Globus pallidus (tissue), 1 donor: ENCODE measurements around the gene SOST.

ENCODE experiments used
- DNase-seq: peaks from one replicate; pipeline ENCODE4 v3.0.0-alpha.2; 2015; ENCODE audit warnings: low spot score

SOST gene

GRCh38 chr17:43707184-43707583, 51.4 kb downstream of the SOST start:
- no peak for DNase-seq

- no peak for DNase-seq
These were observed 52.4 kb downstream of the SOST start for GRCh38 chr17:43706235-43706634.
